Kidney (tissue), 22 donors: ENCODE measurements around the gene DBT. TPM values are rescaled to one million over a fixed set of nuclear protein-coding genes. Genes with fewer than 3 reads are reported as not detected.
"Not testable (repeated sequence)": the region's sequence is repeated elsewhere in the genome, so short reads cannot be mapped to it uniquely, and the experiment has no call there.

Experiments
- DNase-seq, 5 donors: peaks; one replicate each; pipeline ENCODE4 v3.0.0-alpha.2; 2013 to 2020
- FAIRE-seq: peaks from 2 replicates; lab custom pipeline; 2012; peaks lifted over from hg19 to GRCh38; lab: Jason Lieb, UNC
- H3K27ac ChIP-seq, 2 donors: one replicate each; pipeline ENCODE4 v1.7.0; 2013; ENCODE audit warnings: low read depth in 2 of 2, low read length in 2 of 2, inconsistent platforms in 1 of 2
- H3K27me3 ChIP-seq: one replicate; pipeline ENCODE4 v1.7.1; 2013; ENCODE audit warnings: low read length, inconsistent platforms; ENCODE audit not compliant: control insufficient read depth, insufficient read depth
- H3K36me3 ChIP-seq, 3 donors: one replicate each; pipeline versions ENCODE4 v1.7.0 to v1.7.1; 2013; ENCODE audit warnings: low read length in 3 of 3, control low read depth in 1 of 3, inconsistent platforms in 1 of 3; ENCODE audit not compliant: insufficient read depth in 3 of 3, control insufficient read depth in 2 of 3
- H3K4me1 ChIP-seq, 3 donors: one replicate each; pipeline versions ENCODE4 v1.7.0 to v1.7.1; 2013; ENCODE audit warnings: low read length in 3 of 3, inconsistent platforms in 1 of 3, low read depth in 1 of 3; ENCODE audit not compliant: control insufficient read depth in 2 of 3, insufficient read depth in 2 of 3
- H3K4me3 ChIP-seq, 3 donors: one replicate each; pipeline versions ENCODE4 v1.7.0 to v1.8.1; 2013; ENCODE audit warnings: low read length in 3 of 3, control low read depth in 1 of 3, inconsistent platforms in 1 of 3
- H3K9ac ChIP-seq, 3 donors: one replicate each; pipeline versions ENCODE4 v1.7.0 to v1.7.1; 2013; ENCODE audit warnings: low read length in 3 of 3, control low read depth in 1 of 3, inconsistent platforms in 1 of 3
- H3K9me3 ChIP-seq, 3 donors: one replicate each; pipeline versions ENCODE4 v1.7.0 to v1.7.1; 2013; ENCODE audit warnings: low read length in 3 of 3, control low read depth in 1 of 3, inconsistent platforms in 1 of 3; ENCODE audit not compliant: control insufficient read depth in 2 of 3, insufficient read depth in 1 of 3
- intact Hi-C: fragments of 100-400 bp; cut with DNase I; formaldehyde crosslinking; loops from one replicate; pipeline ENCODE4 v1.11.1; 2022
- long read RNA-seq, 10 donors: library from polyadenylated mRNA in 1 of 10; unstranded in 1 of 10; transcript quantifications; one replicate each; pipeline ENCODE4 v2.0.0 and lab custom pipeline, GENCODE V29; 2021 to 2026
- polyA plus RNA-seq: library from polyadenylated mRNA; stranded (reverse); fragments of 350-450 nt; fragmentation: Illumina TruSeq; extraction: RNeasy Lipid Tissue Mini Kit (QIAGEN cat#74804); gene quantifications from one replicate; pipeline ENCODE4 v1.2.3, GENCODE V29; 2014; ENCODE audit warnings: low read depth, low replicate concordance; ENCODE audit not compliant: insufficient read depth
- total RNA-seq: library from RNA; stranded (reverse); fragmentation: NEBNext Ultra II Directional; extraction: Animal tissue kit (Norgen Biotek cat#: 25700); gene quantifications from one replicate; pipeline ENCODE4 v1.2.1, GENCODE V29; 2021
- TF ChIP-seq, protein P1 (sequence below): IDR thresholded peaks from 3 replicates; pipeline ENCODE4 v1.5.1; 2012; ENCODE audit warnings: mild to moderate bottlenecking, moderate library complexity, borderline replicate concordance; ENCODE audit not compliant: insufficient read depth; ENCODE audit errors: extremely low read depth
- donor health status: control.
- donor health status: control.
- donor health status: control.
- donor health status: control.
- donor health status: control.
- donor health status: DM: yes; HTN: yes; CAD: no.
- donor health status: Normal renal cell carcinoma (clear cell type).

DBT gene
- total RNA-seq, result 18.7 TPM
- 7.7 TPM for polyA plus RNA-seq
- long read RNA-seq, donor 1, full-length matches to known transcripts, result 2 of 2 reads
- long read RNA-seq, donor 1, partial matches to known transcripts, result 0 of 2 reads
- long read RNA-seq, donor 1, other reads (novel, unspliced or antisense), result 0 of 2 reads
- long read RNA-seq, donor 2, full-length matches to known transcripts, result 7 of 7 reads
- long read RNA-seq, donor 2, partial matches to known transcripts, result 0 of 7 reads
- long read RNA-seq, donor 2, other reads (novel, unspliced or antisense), result 0 of 7 reads
- long read RNA-seq, donor 3, full-length matches to known transcripts, result 10 of 10 reads
- long read RNA-seq, donor 3, partial matches to known transcripts, result 0 of 10 reads
- long read RNA-seq, donor 3, other reads (novel, unspliced or antisense), result 0 of 10 reads
- long read RNA-seq, donor 4, full-length matches to known transcripts, result 5 of 5 reads
- long read RNA-seq, donor 4, partial matches to known transcripts, result 0 of 5 reads
- long read RNA-seq, donor 4, other reads (novel, unspliced or antisense), result 0 of 5 reads
- long read RNA-seq, donor 5, result 0 reads
- long read RNA-seq, donor 6, full-length matches to known transcripts, result 3 of 3 reads
- long read RNA-seq, donor 6, partial matches to known transcripts, result 0 of 3 reads
- long read RNA-seq, donor 6, other reads (novel, unspliced or antisense), result 0 of 3 reads
- long read RNA-seq, donor 7, full-length matches to known transcripts, result 4 of 12 reads
- long read RNA-seq, donor 7, partial matches to known transcripts, result 4 of 12 reads
- long read RNA-seq, donor 7, other reads (novel, unspliced or antisense), result 4 of 12 reads
- long read RNA-seq, donor 8, full-length matches to known transcripts, result 3 of 3 reads
- long read RNA-seq, donor 8, partial matches to known transcripts, result 0 of 3 reads
- long read RNA-seq, donor 8, other reads (novel, unspliced or antisense), result 0 of 3 reads
- long read RNA-seq, donor 9, full-length matches to known transcripts, result 3 of 3 reads
- long read RNA-seq, donor 9, partial matches to known transcripts, result 0 of 3 reads
- long read RNA-seq, donor 9, other reads (novel, unspliced or antisense), result 0 of 3 reads
- long read RNA-seq, donor 10, full-length matches to known transcripts, result 6 of 6 reads
- long read RNA-seq, donor 10, partial matches to known transcripts, result 0 of 6 reads
- long read RNA-seq, donor 10, other reads (novel, unspliced or antisense), result 0 of 6 reads

- intact Hi-C loops, result no loop called here
- peaks cover 5 to 14% (median 9%) of the 10 kb centered on the region in 3 donors for H3K4me1 ChIP-seq
- H3K9me3 ChIP-seq, result no peaks in the 10 kb centered on the region
- no peaks in the 10 kb centered on the region for H3K36me3 ChIP-seq
- peak within 1 kb of the TSS; percentile 90 to 99 (median 97) for H3K9ac ChIP-seq
- peak within 1 kb of the TSS; percentile 77 to 80 for H3K27ac ChIP-seq
- FAIRE-seq, result peak; percentile 97
- peak; percentile 95 to 99 (median 97) for DNase-seq
- H3K4me3 ChIP-seq, result peak within 1 kb of the TSS; percentile 97 to 99 (median 97)
- TF ChIP-seq, protein P1, sequence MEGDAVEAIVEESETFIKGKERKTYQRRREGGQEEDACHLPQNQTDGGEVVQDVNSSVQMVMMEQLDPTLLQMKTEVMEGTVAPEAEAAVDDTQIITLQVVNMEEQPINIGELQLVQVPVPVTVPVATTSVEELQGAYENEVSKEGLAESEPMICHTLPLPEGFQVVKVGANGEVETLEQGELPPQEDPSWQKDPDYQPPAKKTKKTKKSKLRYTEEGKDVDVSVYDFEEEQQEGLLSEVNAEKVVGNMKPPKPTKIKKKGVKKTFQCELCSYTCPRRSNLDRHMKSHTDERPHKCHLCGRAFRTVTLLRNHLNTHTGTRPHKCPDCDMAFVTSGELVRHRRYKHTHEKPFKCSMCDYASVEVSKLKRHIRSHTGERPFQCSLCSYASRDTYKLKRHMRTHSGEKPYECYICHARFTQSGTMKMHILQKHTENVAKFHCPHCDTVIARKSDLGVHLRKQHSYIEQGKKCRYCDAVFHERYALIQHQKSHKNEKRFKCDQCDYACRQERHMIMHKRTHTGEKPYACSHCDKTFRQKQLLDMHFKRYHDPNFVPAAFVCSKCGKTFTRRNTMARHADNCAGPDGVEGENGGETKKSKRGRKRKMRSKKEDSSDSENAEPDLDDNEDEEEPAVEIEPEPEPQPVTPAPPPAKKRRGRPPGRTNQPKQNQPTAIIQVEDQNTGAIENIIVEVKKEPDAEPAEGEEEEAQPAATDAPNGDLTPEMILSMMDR, result no peak
- no peaks in the 10 kb centered on the region for H3K27me3 ChIP-seq
Measured at GRCh38 chr1:100249537-100250257, at the start of gene DBT. Gene DBT, minus strand, starts transcription at chr1:100249834. Its CDS starts 14 bp downstream, at chr1:100249820.

- H3K36me3 ChIP-seq, result no peaks in the 10 kb centered on the region
- H3K9me3 ChIP-seq, result no peaks in the 10 kb centered on the region
- TF ChIP-seq, protein P1, result no peak
- no peaks in the 10 kb centered on the region for H3K4me1 ChIP-seq
- no peak overlapping the region for H3K27ac ChIP-seq
- H3K4me3 ChIP-seq, result no peak overlapping the region
- H3K9ac ChIP-seq, result no peak overlapping the region
- no peaks in the 10 kb centered on the region for H3K27me3 ChIP-seq
- no peak for FAIRE-seq
- intact Hi-C loops, result no loop called here
- DNase-seq, result no peak
Measured at GRCh38 chr1:100298512-100298911, 48.9 kb upstream of the DBT start.

DNA sequence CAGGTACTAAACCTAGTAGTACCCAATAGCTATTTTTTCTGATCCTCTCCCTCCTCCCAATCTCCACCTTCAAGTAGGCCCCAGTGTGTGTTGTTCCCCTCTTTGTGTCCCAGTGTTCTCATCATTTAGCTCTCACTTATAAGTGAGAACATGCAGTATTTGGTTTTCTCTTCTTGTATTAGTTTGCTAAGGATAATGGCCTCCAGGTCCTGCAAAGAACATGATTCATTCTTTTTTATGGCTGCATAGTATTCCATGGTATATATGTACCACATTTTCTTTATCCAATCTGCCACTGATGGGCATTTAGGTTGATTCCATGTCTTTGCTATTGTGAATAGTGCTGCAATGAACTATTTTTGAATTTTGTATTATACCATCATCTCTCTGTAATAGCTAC, 47.4 kb upstream of the DBT start:
- H3K9me3 ChIP-seq, H3K36me3 ChIP-seq, intact Hi-C loops, H3K9ac ChIP-seq, H3K27me3 ChIP-seq, FAIRE-seq, H3K4me3 ChIP-seq, H3K27ac ChIP-seq, DNase-seq, H3K4me1 ChIP-seq: not testable (repeated sequence)
